Measurements from ENCODE around the gene FBXL16. TPM values are rescaled to one million over a fixed set of nuclear protein-coding genes. Genes with fewer than 3 reads are reported as not detected.
A peak's percentile ranks its signal among the peaks of the same experiment; 100 is the strongest.

Gene FBXL16
- total and polyA plus RNA-seq, 9 of the 15 experiments (the other 6 are each of a cell fraction or from before 2014, with no cell fraction given) = 0.21 to 8.2 (median 1.7) TPM

DNA sequence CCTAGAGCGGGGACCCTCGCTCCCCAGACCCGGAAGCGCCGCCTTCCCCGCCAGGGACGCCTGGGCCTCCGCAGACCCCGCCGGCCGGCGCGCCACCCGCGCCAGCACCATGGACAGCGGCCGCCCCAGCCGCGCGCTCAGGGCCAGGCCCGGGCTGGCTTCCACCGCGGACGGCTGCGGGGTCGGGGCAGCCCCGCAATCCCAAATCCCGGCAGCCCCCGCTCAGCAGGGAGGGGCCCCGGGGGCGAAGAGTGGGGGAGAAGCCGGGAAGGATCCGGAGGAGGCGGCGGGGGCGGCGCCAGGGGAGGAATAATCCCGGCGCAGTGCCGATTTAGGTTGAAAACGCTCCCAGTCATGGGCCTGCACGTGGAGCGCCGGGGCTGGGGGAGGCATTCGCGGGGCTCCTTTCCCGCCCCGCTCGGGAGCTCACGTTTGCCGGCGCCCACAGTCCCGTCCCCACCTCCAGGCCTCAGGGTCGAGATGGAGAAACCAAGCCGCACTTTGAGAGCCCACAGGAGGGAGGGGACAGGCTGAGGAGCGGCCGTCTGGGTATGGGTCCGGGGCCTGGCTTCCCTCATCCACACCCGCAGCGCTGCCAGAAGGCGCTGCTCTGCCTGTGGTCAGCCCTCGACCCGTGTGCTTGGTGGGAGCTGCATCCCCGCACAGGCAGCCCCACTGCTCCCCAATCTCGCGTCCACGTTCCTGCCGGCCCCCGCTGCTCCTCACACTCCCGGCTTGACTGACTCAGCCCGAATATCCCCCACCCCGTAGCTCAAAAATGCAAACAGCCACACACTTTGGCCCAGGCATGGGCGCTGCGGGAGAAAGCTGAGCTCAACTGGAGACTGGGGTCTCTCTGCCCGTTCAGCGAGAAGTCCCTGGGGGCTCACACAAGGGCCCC lies 4.7 kb downstream of the FBXL16 start (continued):
- TF ChIP-seq ZKSCAN1 (IDR thresholded peaks at IDR 0.05; ENCODE audit: low read depth, low read length) = no peak
- no peak for TF ChIP-seq RAD51 (IDR thresholded peaks at IDR 0.05; ENCODE audit: borderline replicate concordance, low read depth)
- peak; percentile 80; the same call in 1 of the 2 replicates for TF ChIP-seq MIER1 (IDR thresholded peaks at IDR 0.05; ENCODE audit: low read depth)
- TF ChIP-seq ETV6 (IDR thresholded peaks at IDR 0.05; ENCODE audit: borderline replicate concordance in 1 of 2, low read depth in 2 of 2, low read length in 1 of 2) = no peak
- TF ChIP-seq ETV6 (CRISPR knock-in tag; IDR thresholded peaks at IDR 0.05; ENCODE audit: borderline replicate concordance) = peak; percentile 66; the same call in 1 of the 2 replicates
- TF ChIP-seq L3MBTL2 (IDR thresholded peaks at IDR 0.05) = no peak
- TF ChIP-seq, protein P1, sequence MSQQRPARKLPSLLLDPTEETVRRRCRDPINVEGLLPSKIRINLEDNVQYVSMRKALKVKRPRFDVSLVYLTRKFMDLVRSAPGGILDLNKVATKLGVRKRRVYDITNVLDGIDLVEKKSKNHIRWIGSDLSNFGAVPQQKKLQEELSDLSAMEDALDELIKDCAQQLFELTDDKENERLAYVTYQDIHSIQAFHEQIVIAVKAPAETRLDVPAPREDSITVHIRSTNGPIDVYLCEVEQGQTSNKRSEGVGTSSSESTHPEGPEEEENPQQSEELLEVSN (IDR thresholded peaks at IDR 0.05; ENCODE audit: borderline replicate concordance in 1 of 2, extremely low read depth in 1 of 2, insufficient read depth in 1 of 2, insufficient read length in 1 of 2, low read depth in 1 of 2, low read length in 1 of 2, poor library complexity in 1 of 2, severe bottlenecking in 1 of 2) = peak in 1 of 2 experiments; percentile 41
- TF ChIP-seq SAP30 (IDR thresholded peaks at IDR 0.05; ENCODE audit: borderline replicate concordance, insufficient read depth, low read depth, low read length, poor library complexity, severe bottlenecking) = peak; percentile 46
- TF ChIP-seq, protein P2, sequence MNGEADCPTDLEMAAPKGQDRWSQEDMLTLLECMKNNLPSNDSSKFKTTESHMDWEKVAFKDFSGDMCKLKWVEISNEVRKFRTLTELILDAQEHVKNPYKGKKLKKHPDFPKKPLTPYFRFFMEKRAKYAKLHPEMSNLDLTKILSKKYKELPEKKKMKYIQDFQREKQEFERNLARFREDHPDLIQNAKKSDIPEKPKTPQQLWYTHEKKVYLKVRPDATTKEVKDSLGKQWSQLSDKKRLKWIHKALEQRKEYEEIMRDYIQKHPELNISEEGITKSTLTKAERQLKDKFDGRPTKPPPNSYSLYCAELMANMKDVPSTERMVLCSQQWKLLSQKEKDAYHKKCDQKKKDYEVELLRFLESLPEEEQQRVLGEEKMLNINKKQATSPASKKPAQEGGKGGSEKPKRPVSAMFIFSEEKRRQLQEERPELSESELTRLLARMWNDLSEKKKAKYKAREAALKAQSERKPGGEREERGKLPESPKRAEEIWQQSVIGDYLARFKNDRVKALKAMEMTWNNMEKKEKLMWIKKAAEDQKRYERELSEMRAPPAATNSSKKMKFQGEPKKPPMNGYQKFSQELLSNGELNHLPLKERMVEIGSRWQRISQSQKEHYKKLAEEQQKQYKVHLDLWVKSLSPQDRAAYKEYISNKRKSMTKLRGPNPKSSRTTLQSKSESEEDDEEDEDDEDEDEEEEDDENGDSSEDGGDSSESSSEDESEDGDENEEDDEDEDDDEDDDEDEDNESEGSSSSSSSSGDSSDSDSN (IDR thresholded peaks at IDR 0.05; ENCODE audit: borderline replicate concordance in 1 of 2, low read depth in 2 of 2, low read length in 2 of 2) = 0 out of 4 replicates have a peak, but pooled peaks of 1 of the 2 experiments have one; percentile 71
- TF ChIP-seq TOE1 (IDR thresholded peaks at IDR 0.05; ENCODE audit: borderline replicate concordance) = no peak
- no peak for TF ChIP-seq TOE1 (CRISPR knock-in tag; IDR thresholded peaks at IDR 0.05; ENCODE audit: borderline replicate concordance, low read depth)
- TF ChIP-seq, protein P3, sequence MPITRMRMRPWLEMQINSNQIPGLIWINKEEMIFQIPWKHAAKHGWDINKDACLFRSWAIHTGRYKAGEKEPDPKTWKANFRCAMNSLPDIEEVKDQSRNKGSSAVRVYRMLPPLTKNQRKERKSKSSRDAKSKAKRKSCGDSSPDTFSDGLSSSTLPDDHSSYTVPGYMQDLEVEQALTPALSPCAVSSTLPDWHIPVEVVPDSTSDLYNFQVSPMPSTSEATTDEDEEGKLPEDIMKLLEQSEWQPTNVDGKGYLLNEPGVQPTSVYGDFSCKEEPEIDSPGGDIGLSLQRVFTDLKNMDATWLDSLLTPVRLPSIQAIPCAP (CRISPR knock-in tag; IDR thresholded peaks at IDR 0.05; ENCODE audit: borderline replicate concordance) = no peak
- no peak for TF ChIP-seq FOXM1 (IDR thresholded peaks at IDR 0.05; ENCODE audit: low read depth)
- TF ChIP-seq FOXM1 (CRISPR knock-in tag; IDR thresholded peaks at IDR 0.05; ENCODE audit: low read depth) = no peak
- no peak for TF ChIP-seq ZNF212 (CRISPR knock-in tag; IDR thresholded peaks at IDR 0.05)
- TF ChIP-seq KLF13 (tag; IDR thresholded peaks at IDR 0.05; ENCODE audit: borderline replicate concordance, low read depth) = no peak
- TF ChIP-seq HLTF (IDR thresholded peaks at IDR 0.05) = no peak
- TF ChIP-seq ZNF75A (CRISPR knock-in tag; IDR thresholded peaks at IDR 0.05) = no peak
- TF ChIP-seq, protein P4, sequence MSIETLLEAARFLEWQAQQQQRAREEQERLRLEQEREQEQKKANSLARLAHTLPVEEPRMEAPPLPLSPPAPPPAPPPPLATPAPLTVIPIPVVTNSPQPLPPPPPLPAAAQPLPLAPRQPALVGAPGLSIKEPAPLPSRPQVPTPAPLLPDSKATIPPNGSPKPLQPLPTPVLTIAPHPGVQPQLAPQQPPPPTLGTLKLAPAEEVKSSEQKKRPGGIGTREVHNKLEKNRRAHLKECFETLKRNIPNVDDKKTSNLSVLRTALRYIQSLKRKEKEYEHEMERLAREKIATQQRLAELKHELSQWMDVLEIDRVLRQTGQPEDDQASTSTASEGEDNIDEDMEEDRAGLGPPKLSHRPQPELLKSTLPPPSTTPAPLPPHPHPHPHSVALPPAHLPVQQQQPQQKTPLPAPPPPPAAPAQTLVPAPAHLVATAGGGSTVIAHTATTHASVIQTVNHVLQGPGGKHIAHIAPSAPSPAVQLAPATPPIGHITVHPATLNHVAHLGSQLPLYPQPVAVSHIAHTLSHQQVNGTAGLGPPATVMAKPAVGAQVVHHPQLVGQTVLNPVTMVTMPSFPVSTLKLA (conservative IDR thresholded peaks at IDR 0.05) = peak in 1 of 2 experiments; percentile 72; a peak in 2 of 4 replicates
- TF ChIP-seq HEY1 (CRISPR knock-in tag; IDR thresholded peaks at IDR 0.05; ENCODE audit: borderline replicate concordance) = no peak

Data from K562 (cell line).